SK-N-SH treated with all-trans-retinoic acid at 6 μM for 48 hours (cell line): ENCODE results near the gene MYO3A.

Experiments used
- RARB ChIP-seq: fragments of 250-450 bp; sonication (Bioruptor Pico); IDR thresholded peaks from 2 replicates; pipeline ENCODE4 v1.8.0; 2021; ENCODE audit warnings: mild to moderate bottlenecking, moderate library complexity
- ZNF8 ChIP-seq: fragments of 450-650 bp; formaldehyde crosslinking; IDR thresholded peaks from 2 replicates; pipeline ENCODE4 v1.5.0; 2020; ENCODE audit warnings: mild to moderate bottlenecking, moderate library complexity
- TF ChIP-seq, protein P1 (sequence below): fragments of 250-450 bp; sonication (Bioruptor Pico); IDR thresholded peaks from 2 replicates; pipeline ENCODE4 v1.8.0; 2020; ENCODE audit warnings: mild to moderate bottlenecking, moderate library complexity, borderline replicate concordance
- TF ChIP-seq, protein P2 (sequence below): fragments of 250-450 bp; sonication (Bioruptor Pico); IDR thresholded peaks from 2 replicates; pipeline ENCODE4 v1.5.1; 2020; ENCODE audit warnings: low read depth, mild to moderate bottlenecking, moderate library complexity

DNA sequence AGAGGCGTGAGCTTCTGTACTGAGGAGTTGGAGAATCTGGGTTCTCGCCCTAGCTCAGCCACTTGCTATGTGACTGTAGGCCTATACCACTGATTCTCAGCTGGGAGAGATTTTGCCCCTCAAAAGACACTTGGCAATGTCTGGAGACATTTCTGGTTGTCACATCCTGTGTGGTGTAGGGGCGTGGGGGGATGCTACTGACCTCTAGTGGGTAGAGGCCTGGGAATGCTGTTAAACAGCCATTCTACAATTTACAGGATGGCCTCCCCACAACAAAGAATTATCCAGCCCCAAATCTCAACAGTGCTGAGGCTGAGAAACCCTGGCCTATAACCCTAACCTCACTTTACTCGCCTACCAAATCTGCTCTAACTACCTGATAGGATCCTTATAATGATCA lies 223.7 kb downstream of the MYO3A start:
- TF ChIP-seq, protein P1, sequence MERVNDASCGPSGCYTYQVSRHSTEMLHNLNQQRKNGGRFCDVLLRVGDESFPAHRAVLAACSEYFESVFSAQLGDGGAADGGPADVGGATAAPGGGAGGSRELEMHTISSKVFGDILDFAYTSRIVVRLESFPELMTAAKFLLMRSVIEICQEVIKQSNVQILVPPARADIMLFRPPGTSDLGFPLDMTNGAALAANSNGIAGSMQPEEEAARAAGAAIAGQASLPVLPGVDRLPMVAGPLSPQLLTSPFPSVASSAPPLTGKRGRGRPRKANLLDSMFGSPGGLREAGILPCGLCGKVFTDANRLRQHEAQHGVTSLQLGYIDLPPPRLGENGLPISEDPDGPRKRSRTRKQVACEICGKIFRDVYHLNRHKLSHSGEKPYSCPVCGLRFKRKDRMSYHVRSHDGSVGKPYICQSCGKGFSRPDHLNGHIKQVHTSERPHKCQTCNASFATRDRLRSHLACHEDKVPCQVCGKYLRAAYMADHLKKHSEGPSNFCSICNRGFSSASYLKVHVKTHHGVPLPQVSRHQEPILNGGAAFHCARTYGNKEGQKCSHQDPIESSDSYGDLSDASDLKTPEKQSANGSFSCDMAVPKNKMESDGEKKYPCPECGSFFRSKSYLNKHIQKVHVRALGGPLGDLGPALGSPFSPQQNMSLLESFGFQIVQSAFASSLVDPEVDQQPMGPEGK (CRISPR knock-in tag), result no peak
- TF ChIP-seq ZNF8 (CRISPR knock-in tag), result no peak
- TF ChIP-seq RARB (CRISPR knock-in tag), result no peak
- TF ChIP-seq, protein P2, sequence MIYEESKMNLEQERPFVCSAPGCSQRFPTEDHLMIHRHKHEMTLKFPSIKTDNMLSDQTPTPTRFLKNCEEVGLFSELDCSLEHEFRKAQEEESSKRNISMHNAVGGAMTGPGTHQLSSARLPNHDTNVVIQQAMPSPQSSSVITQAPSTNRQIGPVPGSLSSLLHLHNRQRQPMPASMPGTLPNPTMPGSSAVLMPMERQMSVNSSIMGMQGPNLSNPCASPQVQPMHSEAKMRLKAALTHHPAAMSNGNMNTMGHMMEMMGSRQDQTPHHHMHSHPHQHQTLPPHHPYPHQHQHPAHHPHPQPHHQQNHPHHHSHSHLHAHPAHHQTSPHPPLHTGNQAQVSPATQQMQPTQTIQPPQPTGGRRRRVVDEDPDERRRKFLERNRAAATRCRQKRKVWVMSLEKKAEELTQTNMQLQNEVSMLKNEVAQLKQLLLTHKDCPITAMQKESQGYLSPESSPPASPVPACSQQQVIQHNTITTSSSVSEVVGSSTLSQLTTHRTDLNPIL (CRISPR knock-in tag), result no peak
